Spinal cord (tissue), 10 donors: Measurements from ENCODE around the gene RNASEH1. TPM values are rescaled to one million over a fixed set of nuclear protein-coding genes. Genes with fewer than 3 reads are reported as not detected.
"Not testable (repeated sequence)": the region's sequence is repeated elsewhere in the genome, so short reads cannot be mapped to it uniquely, and the experiment has no call there.

ENCODE experiments used
- DNase-seq, 6 donors: peaks; one replicate each; pipeline versions ENCODE4 v3.0.0 to v3.0.0-alpha.2; 2013 to 2015; ENCODE audit warnings: low spot score in 6 of 6, low read depth in 4 of 6
- H3K27ac ChIP-seq: one replicate; pipeline ENCODE4 v1.5.1; 2013; ENCODE audit warnings: low read depth, low read length, control low read depth
- H3K27me3 ChIP-seq: one replicate; pipeline ENCODE4 v1.6.1; 2013; ENCODE audit warnings: low read length; ENCODE audit not compliant: control insufficient read depth, insufficient read depth
- H3K36me3 ChIP-seq: one replicate; pipeline ENCODE4 v1.6.1; 2013; ENCODE audit warnings: low read length; ENCODE audit not compliant: control insufficient read depth, insufficient read depth
- H3K4me1 ChIP-seq: one replicate; pipeline ENCODE4 v1.6.1; 2013; ENCODE audit warnings: low read length; ENCODE audit not compliant: control insufficient read depth, insufficient read depth
- H3K4me3 ChIP-seq: one replicate; pipeline ENCODE4 v1.5.1; 2013; ENCODE audit warnings: low read depth, low read length, control low read depth
- H3K9me3 ChIP-seq: one replicate; pipeline ENCODE4 v1.6.1; 2013; ENCODE audit warnings: low read length; ENCODE audit not compliant: control insufficient read depth, insufficient read depth
- WGBS: methylation state at CpG from one replicate; pipeline ENCODE4 v1.1.5; 2013; ENCODE audit warnings: missing lambda C conversion rate; ENCODE audit not compliant: insufficient coverage; 5-methylcytosine and 5-hydroxymethylcytosine counted together
- polyA plus RNA-seq, 2 donors: library from polyadenylated mRNA; unstranded; fragments of 120-200 nt; gene quantifications; one replicate each; pipeline ENCODE4 v1.2.1, GENCODE V29; 2013; ENCODE audit not compliant: insufficient read length in 2 of 2
- total RNA-seq, 2 donors: library from RNA; depleted of rRNA in 1 of 2; stranded (reverse); fragments of 120-200 nt in 1 of 2; fragments of >200 nt in 1 of 2; gene quantifications; one replicate each; pipeline versions ENCODE4 v1.2.3 to v1.2.4, GENCODE V29; 2013 to 2014
- donor health status: healthy.

Gene RNASEH1
- total and polyA plus RNA-seq, 4 donors: 14.5 to 21.5 (median 18.0) TPM

GRCh38 chr2:3498783-3499394, 59.2 kb downstream of the RNASEH1 start:
- H3K27ac ChIP-seq: no peak overlapping the region
- WGBS: 95% methylated on average over 15 of the region's 18 CpGs
- H3K4me3 ChIP-seq: no peak overlapping the region
- no peak for DNase-seq
- H3K9me3 ChIP-seq: no peaks in the 10 kb centered on the region
- H3K27me3 ChIP-seq: no peaks in the 10 kb centered on the region
- peaks cover 25% of the 10 kb centered on the region for H3K36me3 ChIP-seq
- peaks cover 7% of the 10 kb centered on the region for H3K4me1 ChIP-seq

GRCh38 chr2:3496708-3497080, 61.4 kb downstream of the RNASEH1 start:
- not testable (repeated sequence) for H3K27me3 ChIP-seq, H3K27ac ChIP-seq, H3K4me3 ChIP-seq, H3K9me3 ChIP-seq, DNase-seq
- Histone ChIP-seq H3K36me3 (peaks cover 20% of the 10 kb centered on the region), H3K4me1 (peaks cover 20% of the 10 kb centered on the region)
- 98% methylated on average over 10 of the region's 15 CpGs for WGBS

Other genes starting within 250 kb of the RNASEH1 start
- 10 to 100 TPM; 26.2 to 33.2 TPM for gene EIPR1, start 180.5 kb downstream of the RNASEH1 start, total RNA-seq
- gene EIPR1, start 180.5 kb downstream of the RNASEH1 start, polyA plus RNA-seq: 10 to 100 TPM; 38.9 to 45.4 TPM
- gene TRAPPC12, start 178.6 kb downstream of the RNASEH1 start, total RNA-seq: 10 to 100 TPM; 56.3 to 90.7 TPM
- gene TRAPPC12, start 178.6 kb downstream of the RNASEH1 start, polyA plus RNA-seq: 100 to 1,000 TPM; 105 to 139 TPM
- gene ADI1, start 38.8 kb downstream of the RNASEH1 start, total RNA-seq: 10 to 100 TPM; 28.8 to 84.4 TPM
- gene ADI1, start 38.8 kb downstream of the RNASEH1 start, polyA plus RNA-seq: 10 to 100 TPM; 35.9 to 50.3 TPM
- gene RPS7, start 16.9 kb upstream of the RNASEH1 start, total RNA-seq: 1,000 to 10,000 TPM in 1 of 2 donors, 100 to 1,000 TPM in 1; 960 to 1,614 TPM
- gene RPS7, start 16.9 kb upstream of the RNASEH1 start, polyA plus RNA-seq: 100 to 1,000 TPM; 707 to 725 TPM
- gene COLEC11, start 36.8 kb upstream of the RNASEH1 start, total RNA-seq: 10 to 100 TPM in 1 of 2 donors, 1 to 10 TPM in 1; 1.1 to 31.1 TPM
- gene COLEC11, start 36.8 kb upstream of the RNASEH1 start, polyA plus RNA-seq: 1 to 10 TPM; 1.2 to 2.1 TPM
- gene ALLC, start 99.9 kb upstream of the RNASEH1 start, total RNA-seq: 1 to 10 TPM; 2.3 to 8.2 TPM
- gene ALLC, start 99.9 kb upstream of the RNASEH1 start, polyA plus RNA-seq: under 1 TPM; 0.71 to 0.92 TPM
- 1 to 10 TPM in 1 of 2 donors, under 1 TPM in 1; 0.99 to 1.3 TPM for gene DCDC2C, start 145.2 kb upstream of the RNASEH1 start, total RNA-seq
- gene DCDC2C, start 145.2 kb upstream of the RNASEH1 start, polyA plus RNA-seq: 1 to 10 TPM in 1 of 2 donors, under 1 TPM in 1; 0.73 to 1.6 TPM